ENCODE measurements around the gene UGT2B15. TPM values are rescaled to one million over a fixed set of nuclear protein-coding genes. Genes with fewer than 3 reads are reported as not detected.
"Not testable (repeated sequence)": the region's sequence is repeated elsewhere in the genome, so short reads cannot be mapped to it uniquely, and the experiment has no call there.

UGT2B15 gene
- total RNA-seq, 1 experiment from 2014 or later: not detected

DNA sequence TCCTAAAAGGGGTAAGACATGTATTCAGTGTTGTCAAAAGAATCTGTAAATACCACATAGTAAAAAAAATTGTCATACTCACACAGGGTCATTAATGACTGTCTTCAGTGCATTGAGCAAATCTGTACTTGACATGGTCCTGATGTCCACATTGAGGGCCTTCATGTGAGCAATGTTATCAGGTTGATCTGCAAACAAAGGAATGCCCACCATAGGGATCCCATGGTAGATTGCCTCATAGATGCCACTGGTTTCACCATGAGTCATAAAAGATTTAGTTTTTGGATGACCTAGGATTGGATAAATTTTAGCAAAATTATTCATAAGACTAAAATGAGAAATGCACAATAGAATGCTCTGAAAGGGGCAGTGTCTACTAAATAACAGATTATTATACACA, 38.1 kb upstream of the UGT2B15 start:
- no peak for DNase-seq (ENCODE audit: low spot score)
- ChIA-PET CTCF (no interaction called here), POLR2A (ENCODE audit: low non-redundant PET) (no interaction called here)
- Histone ChIP-seq H3K27ac (ENCODE audit: low read depth, low read length, poor library complexity, severe bottlenecking) (no peak overlapping the region), H3K4me1 (ENCODE audit: insufficient read depth, low read length, poor library complexity, severe bottlenecking) (no peaks in the 10 kb centered on the region), H3K27me3 (replicated peaks; ENCODE audit: insufficient read depth, low read depth, low read length, poor library complexity) (no peaks in the 10 kb centered on the region), H3K36me3 (ENCODE audit: insufficient read depth, low read length, poor library complexity, severe bottlenecking) (no peaks in the 10 kb centered on the region), H3K9me3 (ENCODE audit: low read depth, low read length, poor library complexity, severe bottlenecking) (no peaks in the 10 kb centered on the region), H3K4me3 (ENCODE audit: low read depth, low read length, poor library complexity, severe bottlenecking) (no peak overlapping the region)
- BruUV-seq (replicated peaks): no TSS peak
- no peak for TF ChIP-seq EZH2 (IDR thresholded peaks at IDR 0.05; ENCODE audit: borderline replicate concordance, low read depth, low read length, poor library complexity, severe bottlenecking)
- TF ChIP-seq, protein P1, sequence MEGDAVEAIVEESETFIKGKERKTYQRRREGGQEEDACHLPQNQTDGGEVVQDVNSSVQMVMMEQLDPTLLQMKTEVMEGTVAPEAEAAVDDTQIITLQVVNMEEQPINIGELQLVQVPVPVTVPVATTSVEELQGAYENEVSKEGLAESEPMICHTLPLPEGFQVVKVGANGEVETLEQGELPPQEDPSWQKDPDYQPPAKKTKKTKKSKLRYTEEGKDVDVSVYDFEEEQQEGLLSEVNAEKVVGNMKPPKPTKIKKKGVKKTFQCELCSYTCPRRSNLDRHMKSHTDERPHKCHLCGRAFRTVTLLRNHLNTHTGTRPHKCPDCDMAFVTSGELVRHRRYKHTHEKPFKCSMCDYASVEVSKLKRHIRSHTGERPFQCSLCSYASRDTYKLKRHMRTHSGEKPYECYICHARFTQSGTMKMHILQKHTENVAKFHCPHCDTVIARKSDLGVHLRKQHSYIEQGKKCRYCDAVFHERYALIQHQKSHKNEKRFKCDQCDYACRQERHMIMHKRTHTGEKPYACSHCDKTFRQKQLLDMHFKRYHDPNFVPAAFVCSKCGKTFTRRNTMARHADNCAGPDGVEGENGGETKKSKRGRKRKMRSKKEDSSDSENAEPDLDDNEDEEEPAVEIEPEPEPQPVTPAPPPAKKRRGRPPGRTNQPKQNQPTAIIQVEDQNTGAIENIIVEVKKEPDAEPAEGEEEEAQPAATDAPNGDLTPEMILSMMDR (conservative IDR thresholded peaks at IDR 0.05; ENCODE audit: low read depth, low read length): no peak
- intact Hi-C loops (cut with micrococcal nuclease; ENCODE audit: unreplicated experiment): no loop called here

- CTCF ChIA-PET; H3K4me3 ChIP-seq (ENCODE audit: low read depth, low read length, poor library complexity, severe bottlenecking); DNase-seq (ENCODE audit: low spot score): not testable (repeated sequence)
These were observed 32.7 kb upstream of the UGT2B15 start for GRCh38 chr4:68703168-68703567.

DNA sequence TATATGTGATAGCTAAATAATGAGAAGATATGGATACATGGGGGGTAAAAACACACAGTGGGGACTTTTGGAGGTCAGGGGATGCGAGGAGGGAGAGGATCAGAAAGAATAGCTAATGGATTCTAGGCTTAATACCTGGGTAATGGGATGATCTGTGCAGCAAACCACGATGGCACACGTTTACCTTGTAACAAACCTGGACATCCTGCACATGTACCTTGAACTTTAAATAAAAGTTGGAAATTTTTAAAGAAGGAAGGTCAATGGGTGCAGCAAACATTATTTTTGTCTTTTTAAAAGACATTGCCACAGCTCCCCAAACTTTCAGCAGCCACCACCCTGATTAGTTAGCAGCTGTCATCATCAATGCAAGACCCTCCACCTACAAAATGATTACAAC, 29.7 kb upstream of the UGT2B15 start:
- no peak overlapping the region for H3K4me3 ChIP-seq (ENCODE audit: low read depth, low read length, poor library complexity, severe bottlenecking)
- no peak for TF ChIP-seq EZH2 (IDR thresholded peaks at IDR 0.05; ENCODE audit: borderline replicate concordance, low read depth, low read length, poor library complexity, severe bottlenecking)
- TF ChIP-seq, protein P1 (conservative IDR thresholded peaks at IDR 0.05; ENCODE audit: low read depth, low read length): no peak
- no peaks in the 10 kb centered on the region for H3K4me1 ChIP-seq (ENCODE audit: insufficient read depth, low read length, poor library complexity, severe bottlenecking)
- no peaks in the 10 kb centered on the region for H3K36me3 ChIP-seq (ENCODE audit: insufficient read depth, low read length, poor library complexity, severe bottlenecking)
- DNase-seq (ENCODE audit: low spot score): no peak
- H3K27ac ChIP-seq (ENCODE audit: low read depth, low read length, poor library complexity, severe bottlenecking): no peak overlapping the region
- no peaks in the 10 kb centered on the region for H3K27me3 ChIP-seq (replicated peaks; ENCODE audit: insufficient read depth, low read depth, low read length, poor library complexity)
- CTCF ChIA-PET: no interaction called here
- H3K9me3 ChIP-seq (ENCODE audit: low read depth, low read length, poor library complexity, severe bottlenecking): no peaks in the 10 kb centered on the region
- intact Hi-C loops (cut with micrococcal nuclease; ENCODE audit: unreplicated experiment): no loop called here
- no TSS peak for BruUV-seq (replicated peaks)
- POLR2A ChIA-PET (ENCODE audit: low non-redundant PET): no interaction called here

More at GRCh38 chr4:68703168-68703567, 32.7 kb upstream of the UGT2B15 start:
- H3K9me3 ChIP-seq (ENCODE audit: low read depth, low read length, poor library complexity, severe bottlenecking); intact Hi-C loops (cut with micrococcal nuclease; ENCODE audit: unreplicated experiment); H3K4me1 ChIP-seq (ENCODE audit: insufficient read depth, low read length, poor library complexity, severe bottlenecking); H3K36me3 ChIP-seq (ENCODE audit: insufficient read depth, low read length, poor library complexity, severe bottlenecking); POLR2A ChIA-PET (ENCODE audit: low non-redundant PET); H3K27me3 ChIP-seq (replicated peaks; ENCODE audit: insufficient read depth, low read depth, low read length, poor library complexity); H3K27ac ChIP-seq (ENCODE audit: low read depth, low read length, poor library complexity, severe bottlenecking); BruUV-seq (replicated peaks): not testable (repeated sequence)

- no peaks in the 10 kb centered on the region for H3K4me1 ChIP-seq (ENCODE audit: insufficient read depth, low read length, poor library complexity, severe bottlenecking)
- BruUV-seq (replicated peaks): no TSS peak
- no peaks in the 10 kb centered on the region for H3K9me3 ChIP-seq (ENCODE audit: low read depth, low read length, poor library complexity, severe bottlenecking)
- no peak overlapping the region for H3K4me3 ChIP-seq (ENCODE audit: low read depth, low read length, poor library complexity, severe bottlenecking)
- H3K36me3 ChIP-seq (ENCODE audit: insufficient read depth, low read length, poor library complexity, severe bottlenecking): no peaks in the 10 kb centered on the region
- no peaks in the 10 kb centered on the region for H3K27me3 ChIP-seq (replicated peaks; ENCODE audit: insufficient read depth, low read depth, low read length, poor library complexity)
- ChIA-PET CTCF (no interaction called here), POLR2A (ENCODE audit: low non-redundant PET) (no interaction called here)
- TF ChIP-seq, protein P1 (conservative IDR thresholded peaks at IDR 0.05; ENCODE audit: low read depth, low read length): no peak
- TF ChIP-seq EZH2 (IDR thresholded peaks at IDR 0.05; ENCODE audit: borderline replicate concordance, low read depth, low read length, poor library complexity, severe bottlenecking): no peak
- intact Hi-C loops (cut with micrococcal nuclease; ENCODE audit: unreplicated experiment): no loop called here
- H3K27ac ChIP-seq (ENCODE audit: low read depth, low read length, poor library complexity, severe bottlenecking): no peak overlapping the region
- DNase-seq (ENCODE audit: low spot score): no peak
These were observed 23.0 kb upstream of the UGT2B15 start for GRCh38 chr4:68693325-68694075.
